A549 treated with AZD2906 at 1 μM for 4 hours (cell line): Measurements from ENCODE around the gene SPAG4. TPM values are rescaled to one million over a fixed set of nuclear protein-coding genes. Genes with fewer than 3 reads are reported as not detected.

Source experiments
- total RNA-seq: library from RNA; stranded (reverse); fragments of 200-300 nt; extraction: Qiagen RNA extraction; gene quantifications from 5 replicates; pipeline ENCODE4 v1.2.3, GENCODE V29; 2022

The SPAG4 gene, protein sequence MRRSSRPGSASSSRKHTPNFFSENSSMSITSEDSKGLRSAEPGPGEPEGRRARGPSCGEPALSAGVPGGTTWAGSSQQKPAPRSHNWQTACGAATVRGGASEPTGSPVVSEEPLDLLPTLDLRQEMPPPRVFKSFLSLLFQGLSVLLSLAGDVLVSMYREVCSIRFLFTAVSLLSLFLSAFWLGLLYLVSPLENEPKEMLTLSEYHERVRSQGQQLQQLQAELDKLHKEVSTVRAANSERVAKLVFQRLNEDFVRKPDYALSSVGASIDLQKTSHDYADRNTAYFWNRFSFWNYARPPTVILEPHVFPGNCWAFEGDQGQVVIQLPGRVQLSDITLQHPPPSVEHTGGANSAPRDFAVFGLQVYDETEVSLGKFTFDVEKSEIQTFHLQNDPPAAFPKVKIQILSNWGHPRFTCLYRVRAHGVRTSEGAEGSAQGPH
- 4.3 to 6.1 TPM (median 5.0 TPM) in 5 replicates for total RNA-seq

GRCh38 chr20:35615667-35616464 lies at the start of gene SPAG4:
TSS of gene SPAG4 (plus strand) at chr20:35615829. CDS start at chr20:35616004, 175 bp downstream.

GRCh38 chr20:35664466-35665206 lies 49.0 kb downstream of the SPAG4 start, which contains the start of the genes CPNE1 and RBM12:
TSS of gene CPNE1 (minus strand) at chr20:35664900. CDS start at chr20:35632923, 31,977 bp downstream.
TSS of gene RBM12 (minus strand) at chr20:35664900. CDS start at chr20:35655322, 9,578 bp downstream.

Other genes with a start within 250 kb of the SPAG4 start
- gene UQCC1, start 203.9 kb upstream of the SPAG4 start, total RNA-seq = 27.7 to 35.5 TPM (median 28.5 TPM) in 5 replicates
- not detected in 5 replicates for gene GDF5, start 177.6 kb upstream of the SPAG4 start, total RNA-seq
- 22.7 to 30.3 TPM (median 24.9 TPM) in 5 replicates for gene CEP250, start 160.2 kb upstream of the SPAG4 start, total RNA-seq
- not detected in 5 replicates for gene C20orf173, start 86.2 kb upstream of the SPAG4 start, total RNA-seq
- gene ERGIC3, start 73.8 kb upstream of the SPAG4 start, total RNA-seq = 212 to 242 TPM (median 237 TPM) in 5 replicates
- 180 to 219 TPM (median 217 TPM) in 5 replicates for gene CPNE1, start 49.1 kb downstream of the SPAG4 start, total RNA-seq
- 74.1 to 88.6 TPM (median 81.7 TPM) in 5 replicates for gene RBM12, start 49.1 kb downstream of the SPAG4 start, total RNA-seq
- 31.9 to 40.5 TPM (median 39.0 TPM) in 5 replicates for gene NFS1, start 83.5 kb downstream of the SPAG4 start, total RNA-seq
- gene ROMO1, start 83.6 kb downstream of the SPAG4 start, total RNA-seq = 355 to 414 TPM (median 372 TPM) in 5 replicates
- 179 to 221 TPM (median 197 TPM) in 5 replicates for gene RBM39, start 126.4 kb downstream of the SPAG4 start, total RNA-seq
- gene PHF20, start 156.2 kb downstream of the SPAG4 start, total RNA-seq = 32.2 to 42.6 TPM (median 34.1 TPM) in 5 replicates